ENCODE results near the gene GRID1.

GRID1 gene

GRCh38 chr10:85611093-85611740 is 755.4 kb downstream of the GRID1 start:
- no peak for TF ChIP-seq CTCF (IDR thresholded peaks at IDR 0.05; ENCODE audit: low read length, missing control alignments)
- DNase-seq (ENCODE audit: low read depth), result no peak
- no peak overlapping the region for H3K4me3 ChIP-seq (replicated peaks; ENCODE audit: low read depth, low read length)

GRCh38 chr10:85610381-85611092 is 756.1 kb downstream of the GRID1 start:
- no peak for TF ChIP-seq CTCF (IDR thresholded peaks at IDR 0.05; ENCODE audit: low read length, missing control alignments)

GRCh38 chr10:85609509-85609908 is 757.1 kb downstream of the GRID1 start:
- no peak for DNase-seq (ENCODE audit: low read depth)
- TF ChIP-seq CTCF (IDR thresholded peaks at IDR 0.05; ENCODE audit: low read length, missing control alignments), result no peak
- no peak overlapping the region for H3K4me3 ChIP-seq (replicated peaks; ENCODE audit: low read depth, low read length)

More at GRCh38 chr10:85610381-85611092, 756.1 kb downstream of the GRID1 start:
- no peak overlapping the region for H3K4me3 ChIP-seq (replicated peaks; ENCODE audit: low read depth, low read length)
- no peak for DNase-seq (ENCODE audit: low read depth)

- no peak for DNase-seq (ENCODE audit: low read depth)
- H3K4me3 ChIP-seq (replicated peaks; ENCODE audit: low read depth, low read length), result no peak overlapping the region
- no peak for TF ChIP-seq CTCF (IDR thresholded peaks at IDR 0.05; ENCODE audit: low read length, missing control alignments)
Observed at GRCh38 chr10:85608706-85609105, 757.9 kb downstream of the GRID1 start.

- no peak overlapping the region for H3K4me3 ChIP-seq (replicated peaks; ENCODE audit: low read depth, low read length)
- TF ChIP-seq CTCF (IDR thresholded peaks at IDR 0.05; ENCODE audit: low read length, missing control alignments), result no peak
- DNase-seq (ENCODE audit: low read depth), result no peak
Observed at GRCh38 chr10:85607043-85607695, 759.4 kb downstream of the GRID1 start.

- no peak for DNase-seq (ENCODE audit: low read depth)
- TF ChIP-seq CTCF (IDR thresholded peaks at IDR 0.05; ENCODE audit: low read length, missing control alignments), result no peak
- H3K4me3 ChIP-seq (replicated peaks; ENCODE audit: low read depth, low read length), result no peak overlapping the region
Observed at GRCh38 chr10:85606401-85606800, 760.2 kb downstream of the GRID1 start.

Data from fibroblast of pulmonary artery (primary cell).